HepG2 (cell line): ENCODE measurements around the gene FBXW4. TPM values are rescaled to one million over a fixed set of nuclear protein-coding genes. Genes with fewer than 3 reads are reported as not detected.
A peak's percentile ranks its signal among the peaks of the same experiment; 100 is the strongest.

Experiments used
- CAMTA2 ChIP-seq: sonication (generic); formaldehyde crosslinking; IDR thresholded peaks from 2 replicates; pipeline ENCODE4 v1.4.0; 2020; ENCODE audit warnings: mild to moderate bottlenecking, missing genetic modification reagents, borderline replicate concordance
- ZNF567 ChIP-seq: sonication (generic); formaldehyde crosslinking; IDR thresholded peaks from 2 replicates; pipeline ENCODE4 v1.8.1; 2023; ENCODE audit warnings: mild to moderate bottlenecking, missing genetic modification reagents, borderline replicate concordance
- polyA plus RNA-seq, 8 experiments: library from polyadenylated mRNA; depleted of rRNA in 3 of 8; stranded (reverse) in 7 of 8; unstranded in 1 of 8; fragments of >200 nt; fragmentation: Illumina TruSeq in 4 of 8; extraction: Trizol in 4 of 8; gene quantifications; 2 replicates each; pipeline versions ENCODE4 v1.2.1 to v1.2.3, GENCODE V29; 2011 to 2016; ENCODE audit warnings: low read depth in 4 of 8, missing spikeins in 1 of 8, mixed read lengths in 1 of 8; ENCODE audit not compliant: insufficient read depth in 1 of 8
- total RNA-seq, 5 experiments: library from RNA; depleted of rRNA; stranded (reverse); fragments of >200 nt; fragmentation: Illumina TruSeq; extraction: Trizol; gene quantifications; 2 replicates each; pipeline ENCODE4 v1.2.3, GENCODE V29; 2016; ENCODE audit warnings: low read depth in 1 of 5
- TF ChIP-seq, protein P1 (sequence below): sonication (generic); formaldehyde crosslinking; IDR thresholded peaks from one replicate; pipeline ENCODE4 v1.5.1; 2020; ENCODE audit warnings: mild to moderate bottlenecking, missing genetic modification reagents; ENCODE audit errors: not compliant biosample characterization

Gene FBXW4
- total and polyA plus RNA-seq, 2 of the 13 experiments (the other 11 are each of a cell fraction or from before 2014, with no cell fraction given): 23.5 to 33.7 TPM

- TF ChIP-seq, protein P1, sequence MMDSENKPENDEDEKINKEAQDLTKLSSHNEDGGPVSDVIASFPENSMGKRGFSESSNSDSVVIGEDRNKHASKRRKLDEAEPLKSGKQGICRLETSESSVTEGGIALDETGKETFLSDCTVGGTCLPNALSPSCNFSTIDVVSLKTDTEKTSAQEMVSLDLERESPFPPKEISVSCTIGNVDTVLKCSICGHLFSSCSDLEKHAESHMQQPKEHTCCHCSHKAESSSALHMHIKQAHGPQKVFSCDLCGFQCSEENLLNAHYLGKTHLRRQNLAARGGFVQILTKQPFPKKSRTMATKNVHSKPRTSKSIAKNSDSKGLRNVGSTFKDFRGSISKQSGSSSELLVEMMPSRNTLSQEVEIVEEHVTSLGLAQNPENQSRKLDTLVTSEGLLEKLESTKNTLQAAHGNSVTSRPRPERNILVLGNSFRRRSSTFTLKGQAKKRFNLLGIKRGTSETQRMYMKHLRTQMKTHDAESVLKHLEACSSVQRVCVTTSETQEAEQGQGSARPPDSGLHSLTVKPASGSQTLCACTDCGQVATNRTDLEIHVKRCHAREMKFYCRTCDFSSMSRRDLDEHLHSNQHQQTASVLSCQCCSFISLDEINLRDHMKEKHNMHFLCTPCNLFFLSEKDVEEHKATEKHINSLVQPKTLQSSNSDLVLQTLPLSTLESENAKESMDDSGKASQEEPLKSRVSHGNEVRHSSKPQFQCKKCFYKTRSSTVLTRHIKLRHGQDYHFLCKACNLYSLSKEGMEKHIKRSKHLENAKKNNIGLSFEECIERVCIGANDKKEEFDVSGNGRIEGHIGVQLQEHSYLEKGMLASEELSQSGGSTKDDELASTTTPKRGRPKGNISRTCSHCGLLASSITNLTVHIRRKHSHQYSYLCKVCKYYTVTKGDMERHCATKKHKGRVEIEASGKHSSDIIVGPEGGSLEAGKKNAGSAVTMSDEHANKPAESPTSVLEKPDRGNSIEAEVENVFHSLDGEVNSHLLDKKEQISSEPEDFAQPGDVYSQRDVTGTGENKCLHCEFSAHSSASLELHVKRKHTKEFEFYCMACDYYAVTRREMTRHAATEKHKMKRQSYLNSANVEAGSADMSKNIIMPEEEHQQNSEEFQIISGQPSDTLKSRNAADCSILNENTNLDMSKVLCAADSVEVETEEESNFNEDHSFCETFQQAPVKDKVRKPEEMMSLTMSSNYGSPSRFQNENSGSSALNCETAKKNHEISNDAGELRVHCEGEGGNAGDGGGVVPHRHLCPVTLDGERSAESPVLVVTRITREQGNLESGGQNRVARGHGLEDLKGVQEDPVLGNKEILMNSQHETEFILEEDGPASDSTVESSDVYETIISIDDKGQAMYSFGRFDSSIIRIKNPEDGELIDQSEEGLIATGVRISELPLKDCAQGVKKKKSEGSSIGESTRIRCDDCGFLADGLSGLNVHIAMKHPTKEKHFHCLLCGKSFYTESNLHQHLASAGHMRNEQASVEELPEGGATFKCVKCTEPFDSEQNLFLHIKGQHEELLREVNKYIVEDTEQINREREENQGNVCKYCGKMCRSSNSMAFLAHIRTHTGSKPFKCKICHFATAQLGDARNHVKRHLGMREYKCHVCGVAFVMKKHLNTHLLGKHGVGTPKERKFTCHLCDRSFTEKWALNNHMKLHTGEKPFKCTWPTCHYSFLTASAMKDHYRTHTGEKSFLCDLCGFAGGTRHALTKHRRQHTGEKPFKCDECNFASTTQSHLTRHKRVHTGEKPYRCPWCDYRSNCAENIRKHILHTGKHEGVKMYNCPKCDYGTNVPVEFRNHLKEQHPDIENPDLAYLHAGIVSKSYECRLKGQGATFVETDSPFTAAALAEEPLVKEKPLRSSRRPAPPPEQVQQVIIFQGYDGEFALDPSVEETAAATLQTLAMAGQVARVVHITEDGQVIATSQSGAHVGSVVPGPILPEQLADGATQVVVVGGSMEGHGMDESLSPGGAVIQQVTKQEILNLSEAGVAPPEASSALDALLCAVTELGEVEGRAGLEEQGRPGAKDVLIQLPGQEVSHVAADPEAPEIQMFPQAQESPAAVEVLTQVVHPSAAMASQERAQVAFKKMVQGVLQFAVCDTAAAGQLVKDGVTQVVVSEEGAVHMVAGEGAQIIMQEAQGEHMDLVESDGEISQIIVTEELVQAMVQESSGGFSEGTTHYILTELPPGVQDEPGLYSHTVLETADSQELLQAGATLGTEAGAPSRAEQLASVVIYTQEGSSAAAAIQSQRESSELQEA (CRISPR knock-in tag): peak; percentile 55
- peak; percentile 42; the same call in 1 of the 2 replicates for TF ChIP-seq ZNF567 (CRISPR knock-in tag)
- TF ChIP-seq CAMTA2: 0 out of 2 replicates have a peak, but pooled peaks have one; percentile 14
Observed at GRCh38 chr10:101570428-101571270, 124.3 kb downstream of the FBXW4 start (continued).
